Activated gamma-delta T cell treated with Interleukin-2 at 50 U/mL for 16 hours (primary cell): Measurements from ENCODE around the gene TCTA.

ENCODE experiments used
- DNase-seq: peaks from one replicate; pipeline ENCODE4 v3.0.0-alpha.2; 2020

TCTA gene

DNA sequence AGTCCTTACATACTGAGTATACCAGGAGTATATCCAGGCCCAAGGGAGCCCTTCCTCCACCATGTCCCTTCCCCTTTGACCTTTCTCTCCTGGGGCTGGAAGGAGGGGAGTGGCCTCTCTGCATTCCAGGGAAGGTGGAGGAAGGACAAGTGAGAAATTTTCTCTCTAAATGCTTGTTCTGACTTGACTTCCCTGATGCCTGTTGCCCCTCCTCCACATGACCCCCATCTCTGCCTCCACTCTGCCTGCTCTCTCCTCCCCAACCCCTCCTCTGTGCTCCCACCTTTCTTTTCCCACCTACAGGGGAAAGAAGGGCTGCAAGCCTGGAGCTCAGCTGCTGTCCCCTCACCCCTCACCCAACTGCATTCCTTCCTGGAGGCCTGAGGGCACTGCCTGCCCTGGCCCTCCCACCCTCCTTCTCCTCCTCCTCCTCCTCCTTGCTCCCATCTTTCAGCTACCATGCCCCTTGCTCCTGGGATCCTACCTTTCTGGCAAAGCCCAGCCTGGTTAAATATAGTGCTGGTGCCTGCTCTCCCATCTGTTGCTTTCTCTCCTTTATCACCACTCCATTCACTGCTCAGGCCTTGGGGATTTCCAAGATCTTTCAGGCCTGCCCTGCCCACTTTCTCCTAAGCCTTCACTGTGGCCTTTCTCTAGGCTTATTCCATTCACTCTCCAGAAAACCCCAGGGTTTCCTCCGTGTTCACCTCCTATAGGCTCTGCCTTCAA is 49.4 kb downstream of the TCTA start:
- no peak for DNase-seq

DNA sequence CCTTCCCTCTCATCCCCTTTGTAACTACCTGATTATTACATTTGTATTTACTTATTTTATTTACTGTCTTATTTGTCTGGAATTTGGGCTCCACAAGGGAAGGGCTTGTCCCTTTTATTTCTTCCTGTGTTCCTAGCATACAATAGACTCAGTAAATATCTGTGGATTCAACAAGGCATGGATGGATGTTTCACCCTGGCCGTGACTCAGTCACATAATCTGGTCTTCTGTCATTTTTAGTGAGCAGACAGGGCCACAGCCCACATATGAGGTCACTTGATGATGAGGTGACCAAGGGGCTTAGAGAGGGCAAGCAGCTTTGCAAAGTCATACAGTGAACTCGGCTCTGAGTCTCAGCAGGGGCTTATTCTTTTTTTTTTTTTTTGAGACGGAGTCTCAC is 50.0 kb downstream of the TCTA start:
- no peak for DNase-seq

DNA sequence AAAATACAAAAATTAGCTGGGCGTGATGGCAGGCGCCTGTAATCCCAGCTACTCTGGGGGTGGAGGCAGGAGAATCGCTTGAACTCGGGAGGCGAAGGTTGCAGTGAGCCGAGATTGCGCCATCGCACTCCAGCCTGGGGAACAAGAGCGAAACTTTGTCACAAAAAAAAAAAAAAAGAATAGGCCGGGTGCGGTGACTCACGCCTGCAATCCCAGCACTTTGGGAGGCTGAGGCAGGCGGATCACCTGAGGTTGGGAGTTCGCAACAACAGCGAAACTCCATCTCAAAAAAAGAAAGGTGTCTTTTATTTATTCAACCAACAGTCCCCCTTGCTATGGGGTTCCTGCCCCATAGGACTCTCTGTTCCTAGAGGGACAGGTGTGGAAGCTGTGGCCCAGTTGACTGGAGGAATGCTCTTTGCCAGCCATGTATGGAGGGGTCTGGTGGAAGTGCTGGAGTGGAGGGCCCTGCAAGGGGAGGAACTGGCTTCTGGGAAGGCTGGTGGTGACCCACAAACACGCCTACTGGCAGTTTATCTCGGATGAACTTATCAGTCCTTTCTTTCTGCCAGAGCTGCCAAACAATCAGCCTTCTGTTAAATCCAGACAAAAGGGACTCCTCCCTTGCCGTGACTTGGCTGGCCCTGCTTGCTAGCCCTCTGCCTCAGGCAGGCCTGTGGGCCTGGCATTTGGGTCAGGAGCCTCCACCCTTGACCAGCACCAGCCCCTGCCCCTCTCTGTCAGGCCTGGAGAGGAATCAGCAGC is 53.2 kb downstream of the TCTA start:
- DNase-seq, result no peak
